SK-N-SH treated with all-trans-retinoic acid at 6 μM for 48 hours (cell line): Measurements from ENCODE around the gene EMC6.

Experiments used
- ATAC-seq: fragments of 200-7000 bp; cut with Tn5 transposase; 3 replicates; pipeline ENCODE4 v1.9.1; 2020; ENCODE audit warnings: mild to moderate bottlenecking, moderate library complexity
- ARNTL ChIP-seq: fragments of 450-650 bp; formaldehyde crosslinking; IDR thresholded peaks from 2 replicates; pipeline ENCODE4 v1.5.0; 2020; ENCODE audit warnings: low read depth, mild to moderate bottlenecking, moderate library complexity, borderline replicate concordance
- BACH2 ChIP-seq: fragments of 250-450 bp; sonication (Bioruptor Pico); IDR thresholded peaks from 2 replicates; pipeline ENCODE4 v1.9.0; 2021; ENCODE audit warnings: mild to moderate bottlenecking, borderline replicate concordance
- CSDC2 ChIP-seq: fragments of 250-450 bp; sonication (Bioruptor Pico); IDR thresholded peaks from 2 replicates; pipeline ENCODE4 v1.5.0; 2020; ENCODE audit warnings: mild to moderate bottlenecking, moderate library complexity
- ESRRG ChIP-seq: fragments of 250-450 bp; sonication (Bioruptor Pico); IDR thresholded peaks from 2 replicates; pipeline ENCODE4 v1.6.1; 2021; ENCODE audit warnings: mild to moderate bottlenecking
- GLIS3 ChIP-seq: fragments of 250-450 bp; sonication (Bioruptor Pico); IDR thresholded peaks from 2 replicates; pipeline ENCODE4 v1.5.0; 2020; ENCODE audit warnings: mild to moderate bottlenecking, moderate library complexity
- ISL1 ChIP-seq: fragments of 250-450 bp; sonication (Bioruptor Pico); IDR thresholded peaks from 2 replicates; pipeline ENCODE4 v2.1.2; 2022; ENCODE audit warnings: mild to moderate bottlenecking, moderate library complexity
- OSR1 ChIP-seq: fragments of 250-450 bp; sonication (Bioruptor Pico); IDR thresholded peaks from 2 replicates; pipeline ENCODE4 v1.8.0; 2022; ENCODE audit warnings: moderate library complexity, mild to moderate bottlenecking, inconsistent platforms
- PPARA ChIP-seq: fragments of 250-450 bp; sonication (Bioruptor Pico); IDR thresholded peaks from 2 replicates; pipeline ENCODE4 v1.5.0; 2020; ENCODE audit warnings: mild to moderate bottlenecking, borderline replicate concordance
- RARB ChIP-seq: fragments of 250-450 bp; sonication (Bioruptor Pico); IDR thresholded peaks from 2 replicates; pipeline ENCODE4 v1.8.0; 2021; ENCODE audit warnings: mild to moderate bottlenecking, moderate library complexity
- SNAI2 ChIP-seq: fragments of 250-450 bp; sonication (Bioruptor Pico); IDR thresholded peaks from 2 replicates; pipeline ENCODE4 v1.5.0; 2020; ENCODE audit warnings: mild to moderate bottlenecking, moderate library complexity
- TCF4 ChIP-seq: fragments of 250-450 bp; sonication (Bioruptor Pico); IDR thresholded peaks from 2 replicates; pipeline ENCODE4 v1.8.0; 2021; ENCODE audit warnings: mild to moderate bottlenecking, moderate library complexity, borderline replicate concordance
- TOX ChIP-seq: fragments of 250-450 bp; sonication (Bioruptor Pico); IDR thresholded peaks from 2 replicates; pipeline ENCODE4 v1.8.0; 2021; ENCODE audit warnings: mild to moderate bottlenecking, moderate library complexity, borderline replicate concordance
- ZC3H10 ChIP-seq: fragments of 250-450 bp; sonication (Bioruptor Pico); IDR thresholded peaks from 2 replicates; pipeline ENCODE4 v1.5.1; 2021; ENCODE audit warnings: mild to moderate bottlenecking, moderate library complexity
- ZFP3 ChIP-seq: fragments of 250-450 bp; sonication (Bioruptor Pico); IDR thresholded peaks from 2 replicates; pipeline ENCODE4 v1.5.0; 2020; ENCODE audit warnings: mild to moderate bottlenecking, moderate library complexity
- ZFP30 ChIP-seq: fragments of 450-650 bp; formaldehyde crosslinking; IDR thresholded peaks from 2 replicates; pipeline ENCODE4 v1.5.0; 2022; ENCODE audit warnings: mild to moderate bottlenecking, moderate library complexity
- ZNF565 ChIP-seq: fragments of 450-650 bp; formaldehyde crosslinking; conservative IDR thresholded peaks from 2 replicates; pipeline ENCODE4 v1.5.0; 2020; ENCODE audit warnings: low read depth, mild to moderate bottlenecking, moderate library complexity
- ZNF70 ChIP-seq: fragments of 450-650 bp; formaldehyde crosslinking; IDR thresholded peaks from 2 replicates; pipeline ENCODE4 v1.5.0; 2020; ENCODE audit warnings: mild to moderate bottlenecking, moderate library complexity
- ZNF8 ChIP-seq: fragments of 450-650 bp; formaldehyde crosslinking; IDR thresholded peaks from 2 replicates; pipeline ENCODE4 v1.5.0; 2020; ENCODE audit warnings: mild to moderate bottlenecking, moderate library complexity
- TF ChIP-seq, protein P1 (sequence below): fragments of 250-450 bp; sonication (Bioruptor Pico); IDR thresholded peaks from 2 replicates; pipeline ENCODE4 v1.8.0; 2020; ENCODE audit warnings: mild to moderate bottlenecking, moderate library complexity, borderline replicate concordance
- TF ChIP-seq, protein P2 (sequence below): fragments of 250-450 bp; sonication (Bioruptor Pico); IDR thresholded peaks from 2 replicates; pipeline ENCODE4 v1.8.0; 2021; ENCODE audit warnings: low read depth, mild to moderate bottlenecking, moderate library complexity, borderline replicate concordance
- TF ChIP-seq, protein P3 (sequence below): fragments of 250-450 bp; sonication (Bioruptor Pico); IDR thresholded peaks from 2 replicates; pipeline ENCODE4 v1.5.1; 2021; ENCODE audit warnings: mild to moderate bottlenecking, moderate library complexity
- TF ChIP-seq, protein P4 (sequence below): fragments of 250-450 bp; sonication (Bioruptor Pico); IDR thresholded peaks from 2 replicates; pipeline ENCODE4 v1.5.1; 2020; ENCODE audit warnings: low read depth, mild to moderate bottlenecking, moderate library complexity

The EMC6 gene

DNA sequence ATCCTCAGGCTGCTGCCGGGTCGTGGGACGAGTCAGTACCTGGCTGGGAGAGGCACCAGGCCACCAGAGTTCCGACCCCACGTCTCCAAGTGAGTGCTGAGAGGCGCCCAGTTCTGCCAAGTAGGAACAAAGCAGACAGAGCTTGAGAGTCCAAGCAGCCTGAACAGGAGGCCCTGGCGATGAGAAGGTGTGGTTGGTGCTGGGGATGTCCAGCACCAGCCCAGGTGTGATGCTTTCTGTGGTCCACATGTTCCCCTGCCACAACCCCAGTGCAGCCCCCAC lies 11.1 kb upstream of the EMC6 start:
- TF ChIP-seq RARB (CRISPR knock-in tag) (no peak), CSDC2 (no peak), ZNF70 (CRISPR knock-in tag) (no peak), TOX (CRISPR knock-in tag) (no peak), ZFP3 (CRISPR knock-in tag) (no peak), ARNTL (CRISPR knock-in tag) (no peak), ZNF565 (CRISPR knock-in tag) (no peak), OSR1 (CRISPR knock-in tag) (no peak), ZNF8 (CRISPR knock-in tag) (no peak), ZC3H10 (CRISPR knock-in tag) (no peak), BACH2 (CRISPR knock-in tag) (no peak), PPARA (no peak), TCF4 (CRISPR knock-in tag) (no peak), GLIS3 (CRISPR knock-in tag) (no peak)
- ATAC-seq = no peak

DNA sequence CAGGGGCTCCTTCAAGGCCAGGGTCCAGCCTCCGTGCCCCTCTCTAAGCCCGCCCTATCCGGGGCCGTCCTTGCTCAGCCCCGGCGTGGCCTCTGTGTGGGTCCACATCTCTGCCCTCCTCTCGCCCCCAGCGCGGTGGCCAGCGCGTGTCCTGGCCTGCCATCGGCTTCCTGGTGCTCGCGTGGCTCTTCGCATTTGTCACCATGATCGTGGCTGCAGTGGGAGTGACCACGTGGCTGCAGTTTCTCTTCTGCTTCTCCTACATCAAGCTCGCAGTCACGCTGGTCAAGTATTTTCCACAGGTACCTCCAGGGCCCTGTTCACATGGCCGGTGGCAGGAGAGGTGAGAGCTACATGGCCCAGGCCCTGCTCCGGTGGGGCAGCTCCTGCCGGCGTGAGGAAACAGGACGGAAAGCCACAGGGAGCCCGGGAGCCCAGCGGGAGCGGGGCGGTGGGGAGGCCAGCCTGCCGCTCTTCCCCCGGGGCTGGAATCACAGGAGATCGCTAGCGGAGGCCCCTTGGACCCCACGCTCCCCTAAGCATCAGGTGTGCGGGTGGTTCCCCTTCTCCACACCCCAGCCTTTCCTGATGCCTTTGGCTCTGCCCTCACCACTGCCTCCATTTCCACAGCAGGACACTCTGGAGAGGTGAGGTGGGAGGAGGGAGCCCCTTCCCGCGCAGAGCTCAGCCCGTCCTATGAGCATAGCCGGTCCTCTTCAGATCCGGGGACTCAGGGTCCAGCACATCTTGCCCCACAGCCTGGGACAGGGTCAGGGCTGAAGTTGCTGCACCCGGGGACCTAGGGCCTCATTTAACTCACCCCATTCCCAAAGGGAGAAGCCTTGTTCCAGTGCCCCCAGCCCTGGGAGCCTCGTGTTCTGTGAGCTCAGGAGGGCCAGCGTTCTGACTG lies 10.5 kb upstream of the EMC6 start:
- ATAC-seq = no peak
- TF ChIP-seq PPARA (no peak), ZNF8 (CRISPR knock-in tag) (no peak), ARNTL (CRISPR knock-in tag) (no peak), ZNF565 (CRISPR knock-in tag) (no peak), ISL1 (no peak), GLIS3 (CRISPR knock-in tag) (no peak), ZC3H10 (CRISPR knock-in tag) (no peak), OSR1 (CRISPR knock-in tag) (no peak), TCF4 (CRISPR knock-in tag) (no peak), ZNF70 (CRISPR knock-in tag) (no peak), CSDC2 (no peak), TOX (CRISPR knock-in tag) (no peak), RARB (CRISPR knock-in tag) (no peak), ZFP30 (CRISPR knock-in tag) (no peak), SNAI2 (CRISPR knock-in tag) (no peak), ESRRG (no peak)
- TF ChIP-seq, protein P1, sequence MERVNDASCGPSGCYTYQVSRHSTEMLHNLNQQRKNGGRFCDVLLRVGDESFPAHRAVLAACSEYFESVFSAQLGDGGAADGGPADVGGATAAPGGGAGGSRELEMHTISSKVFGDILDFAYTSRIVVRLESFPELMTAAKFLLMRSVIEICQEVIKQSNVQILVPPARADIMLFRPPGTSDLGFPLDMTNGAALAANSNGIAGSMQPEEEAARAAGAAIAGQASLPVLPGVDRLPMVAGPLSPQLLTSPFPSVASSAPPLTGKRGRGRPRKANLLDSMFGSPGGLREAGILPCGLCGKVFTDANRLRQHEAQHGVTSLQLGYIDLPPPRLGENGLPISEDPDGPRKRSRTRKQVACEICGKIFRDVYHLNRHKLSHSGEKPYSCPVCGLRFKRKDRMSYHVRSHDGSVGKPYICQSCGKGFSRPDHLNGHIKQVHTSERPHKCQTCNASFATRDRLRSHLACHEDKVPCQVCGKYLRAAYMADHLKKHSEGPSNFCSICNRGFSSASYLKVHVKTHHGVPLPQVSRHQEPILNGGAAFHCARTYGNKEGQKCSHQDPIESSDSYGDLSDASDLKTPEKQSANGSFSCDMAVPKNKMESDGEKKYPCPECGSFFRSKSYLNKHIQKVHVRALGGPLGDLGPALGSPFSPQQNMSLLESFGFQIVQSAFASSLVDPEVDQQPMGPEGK (CRISPR knock-in tag) = no peak
- TF ChIP-seq, protein P2, sequence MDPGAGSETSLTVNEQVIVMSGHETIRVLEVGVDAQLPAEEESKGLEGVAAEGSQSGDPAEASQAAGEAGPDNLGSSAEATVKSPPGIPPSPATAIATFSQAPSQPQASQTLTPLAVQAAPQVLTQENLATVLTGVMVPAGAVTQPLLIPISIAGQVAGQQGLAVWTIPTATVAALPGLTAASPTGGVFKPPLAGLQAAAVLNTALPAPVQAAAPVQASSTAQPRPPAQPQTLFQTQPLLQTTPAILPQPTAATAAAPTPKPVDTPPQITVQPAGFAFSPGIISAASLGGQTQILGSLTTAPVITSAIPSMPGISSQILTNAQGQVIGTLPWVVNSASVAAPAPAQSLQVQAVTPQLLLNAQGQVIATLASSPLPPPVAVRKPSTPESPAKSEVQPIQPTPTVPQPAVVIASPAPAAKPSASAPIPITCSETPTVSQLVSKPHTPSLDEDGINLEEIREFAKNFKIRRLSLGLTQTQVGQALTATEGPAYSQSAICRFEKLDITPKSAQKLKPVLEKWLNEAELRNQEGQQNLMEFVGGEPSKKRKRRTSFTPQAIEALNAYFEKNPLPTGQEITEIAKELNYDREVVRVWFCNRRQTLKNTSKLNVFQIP (CRISPR knock-in tag) = no peak
- TF ChIP-seq, protein P3, sequence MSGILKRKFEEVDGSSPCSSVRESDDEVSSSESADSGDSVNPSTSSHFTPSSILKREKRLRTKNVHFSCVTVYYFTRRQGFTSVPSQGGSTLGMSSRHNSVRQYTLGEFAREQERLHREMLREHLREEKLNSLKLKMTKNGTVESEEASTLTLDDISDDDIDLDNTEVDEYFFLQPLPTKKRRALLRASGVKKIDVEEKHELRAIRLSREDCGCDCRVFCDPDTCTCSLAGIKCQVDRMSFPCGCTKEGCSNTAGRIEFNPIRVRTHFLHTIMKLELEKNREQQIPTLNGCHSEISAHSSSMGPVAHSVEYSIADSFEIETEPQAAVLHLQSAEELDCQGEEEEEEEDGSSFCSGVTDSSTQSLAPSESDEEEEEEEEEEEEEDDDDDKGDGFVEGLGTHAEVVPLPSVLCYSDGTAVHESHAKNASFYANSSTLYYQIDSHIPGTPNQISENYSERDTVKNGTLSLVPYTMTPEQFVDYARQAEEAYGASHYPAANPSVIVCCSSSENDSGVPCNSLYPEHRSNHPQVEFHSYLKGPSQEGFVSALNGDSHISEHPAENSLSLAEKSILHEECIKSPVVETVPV (CRISPR knock-in tag) = no peak

DNA sequence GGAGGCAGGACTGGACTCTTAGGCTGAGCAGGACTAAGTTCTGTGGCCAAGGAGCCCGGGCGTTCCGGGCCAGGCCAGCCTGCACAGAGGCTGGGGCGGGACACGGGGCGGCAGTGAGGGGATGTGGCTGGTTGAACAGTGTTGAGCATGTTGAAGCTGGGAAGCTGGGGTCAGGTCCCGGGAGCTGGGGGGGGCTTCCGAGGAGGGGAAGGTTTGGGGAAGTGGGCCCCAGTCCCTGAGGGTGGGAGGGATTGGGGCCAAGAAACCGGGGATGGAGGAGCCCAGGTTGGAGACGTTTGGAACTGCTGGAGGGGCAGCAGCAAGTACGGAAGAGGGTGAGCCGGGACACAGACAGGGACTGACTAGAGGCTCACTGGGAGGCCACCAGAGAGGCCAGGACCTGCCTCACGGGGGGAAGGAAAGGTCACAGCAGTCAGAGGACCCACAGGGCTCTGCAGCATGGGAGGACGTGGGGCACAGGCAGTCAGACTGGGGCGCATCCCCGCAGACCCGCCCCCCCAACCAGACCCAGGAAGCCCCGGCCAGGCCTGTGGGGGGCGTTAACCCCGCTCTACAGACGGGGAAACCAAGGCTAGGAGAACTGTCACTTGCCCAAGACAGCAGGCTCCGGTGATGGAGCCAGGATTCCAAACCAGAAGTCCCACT lies 9.7 kb upstream of the EMC6 start:
- TF ChIP-seq ZFP3 (CRISPR knock-in tag) (no peak), GLIS3 (CRISPR knock-in tag) (no peak), TCF4 (CRISPR knock-in tag) (no peak)
- peak; percentile 1; the same call in 1 of the 3 replicates for ATAC-seq

DNA sequence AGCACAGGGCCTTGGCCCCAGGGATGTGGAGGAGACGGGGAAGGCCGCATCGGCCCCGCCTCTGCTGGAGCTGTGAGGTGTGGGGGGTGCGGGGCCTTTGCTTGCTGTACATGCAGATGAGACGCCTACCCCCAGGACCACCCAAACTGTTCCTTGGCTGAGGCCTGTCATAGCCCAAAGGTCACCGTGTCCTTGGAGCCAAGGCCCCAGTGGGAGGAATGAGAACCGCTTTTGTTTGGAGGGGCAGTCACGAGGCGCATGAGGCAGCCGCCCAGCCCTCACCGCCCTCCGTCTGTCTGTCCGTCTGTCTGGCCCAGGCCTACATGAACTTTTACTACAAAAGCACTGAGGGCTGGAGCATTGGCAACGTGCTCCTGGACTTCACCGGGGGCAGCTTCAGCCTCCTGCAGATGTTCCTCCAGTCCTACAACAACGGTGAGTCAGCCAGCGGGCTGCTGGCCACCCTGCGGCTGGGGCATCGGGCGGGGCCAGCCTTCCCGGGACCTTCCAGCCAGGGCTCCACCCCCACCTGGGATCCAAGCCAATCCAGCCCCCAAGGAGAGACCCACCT lies 9.0 kb upstream of the EMC6 start:
- peak; percentile 78 for ATAC-seq
- no peak for TF ChIP-seq GLIS3 (CRISPR knock-in tag)
- TF ChIP-seq, protein P3 (CRISPR knock-in tag) = no peak
- TF ChIP-seq SNAI2 (CRISPR knock-in tag) = no peak
- no peak for TF ChIP-seq ZNF70 (CRISPR knock-in tag)
- no peak for TF ChIP-seq ESRRG
- TF ChIP-seq ISL1 = no peak
- TF ChIP-seq, protein P1 (CRISPR knock-in tag) = no peak
- no peak for TF ChIP-seq ZFP30 (CRISPR knock-in tag)
- no peak for TF ChIP-seq ZNF565 (CRISPR knock-in tag)
- TF ChIP-seq, protein P4, sequence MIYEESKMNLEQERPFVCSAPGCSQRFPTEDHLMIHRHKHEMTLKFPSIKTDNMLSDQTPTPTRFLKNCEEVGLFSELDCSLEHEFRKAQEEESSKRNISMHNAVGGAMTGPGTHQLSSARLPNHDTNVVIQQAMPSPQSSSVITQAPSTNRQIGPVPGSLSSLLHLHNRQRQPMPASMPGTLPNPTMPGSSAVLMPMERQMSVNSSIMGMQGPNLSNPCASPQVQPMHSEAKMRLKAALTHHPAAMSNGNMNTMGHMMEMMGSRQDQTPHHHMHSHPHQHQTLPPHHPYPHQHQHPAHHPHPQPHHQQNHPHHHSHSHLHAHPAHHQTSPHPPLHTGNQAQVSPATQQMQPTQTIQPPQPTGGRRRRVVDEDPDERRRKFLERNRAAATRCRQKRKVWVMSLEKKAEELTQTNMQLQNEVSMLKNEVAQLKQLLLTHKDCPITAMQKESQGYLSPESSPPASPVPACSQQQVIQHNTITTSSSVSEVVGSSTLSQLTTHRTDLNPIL (CRISPR knock-in tag) = no peak
